HG02943 (cell line): ENCODE measurements around the gene NATD1.

Experiments used
- ATAC-seq: cut with Tn5 transposase; IDR thresholded peaks from one replicate; pipeline ENCODE4 v1.9.1; 2021; ENCODE audit warnings: mild to moderate bottlenecking, low read depth, moderate library complexity; ENCODE audit not compliant: unreplicated experiment

The NATD1 gene

GRCh38 chr17:21252796-21253645 lies at the start of gene NATD1:
NATD1 (minus strand) TSS chr17:21253410; CDS start chr17:21253264, 146 bp downstream.
- peak; percentile 85 for ATAC-seq

GRCh38 chr17:21301593-21302550 lies 48.7 kb upstream of the NATD1 start:
- no peak for ATAC-seq

- no peak for ATAC-seq
These were observed 47.7 kb upstream of the NATD1 start for GRCh38 chr17:21300601-21301571.

- no peak for ATAC-seq
These were observed 46.9 kb upstream of the NATD1 start for GRCh38 chr17:21299981-21300600.

- ATAC-seq: no peak
These were observed 45.8 kb upstream of the NATD1 start for GRCh38 chr17:21298983-21299519.

GRCh38 chr17:21298056-21298982 lies 45.1 kb upstream of the NATD1 start:
- no peak for ATAC-seq

GRCh38 chr17:21297597-21297996 lies 44.4 kb upstream of the NATD1 start:
- no peak for ATAC-seq

- no peak for ATAC-seq
These were observed 43.9 kb upstream of the NATD1 start for GRCh38 chr17:21297026-21297520.

- no peak for ATAC-seq
These were observed 43.2 kb upstream of the NATD1 start for GRCh38 chr17:21296097-21297025.

- no peak for ATAC-seq
These were observed 42.1 kb upstream of the NATD1 start for GRCh38 chr17:21295036-21295952.

- no peak for ATAC-seq
These were observed 41.3 kb upstream of the NATD1 start for GRCh38 chr17:21294321-21295035.

GRCh38 chr17:21293831-21294210 lies 40.6 kb upstream of the NATD1 start:
- ATAC-seq: no peak

- ATAC-seq: no peak
These were observed 39.9 kb upstream of the NATD1 start for GRCh38 chr17:21292867-21293830.

GRCh38 chr17:21291862-21292261 lies 38.7 kb upstream of the NATD1 start:
- no peak for ATAC-seq
